ENCODE results near the gene CHADL. TPM values are rescaled to one million over a fixed set of nuclear protein-coding genes. Genes with fewer than 3 reads are reported as not detected.

CHADL gene
- total RNA-seq, 2 experiments from 2014 or later = 0.11 TPM

DNA sequence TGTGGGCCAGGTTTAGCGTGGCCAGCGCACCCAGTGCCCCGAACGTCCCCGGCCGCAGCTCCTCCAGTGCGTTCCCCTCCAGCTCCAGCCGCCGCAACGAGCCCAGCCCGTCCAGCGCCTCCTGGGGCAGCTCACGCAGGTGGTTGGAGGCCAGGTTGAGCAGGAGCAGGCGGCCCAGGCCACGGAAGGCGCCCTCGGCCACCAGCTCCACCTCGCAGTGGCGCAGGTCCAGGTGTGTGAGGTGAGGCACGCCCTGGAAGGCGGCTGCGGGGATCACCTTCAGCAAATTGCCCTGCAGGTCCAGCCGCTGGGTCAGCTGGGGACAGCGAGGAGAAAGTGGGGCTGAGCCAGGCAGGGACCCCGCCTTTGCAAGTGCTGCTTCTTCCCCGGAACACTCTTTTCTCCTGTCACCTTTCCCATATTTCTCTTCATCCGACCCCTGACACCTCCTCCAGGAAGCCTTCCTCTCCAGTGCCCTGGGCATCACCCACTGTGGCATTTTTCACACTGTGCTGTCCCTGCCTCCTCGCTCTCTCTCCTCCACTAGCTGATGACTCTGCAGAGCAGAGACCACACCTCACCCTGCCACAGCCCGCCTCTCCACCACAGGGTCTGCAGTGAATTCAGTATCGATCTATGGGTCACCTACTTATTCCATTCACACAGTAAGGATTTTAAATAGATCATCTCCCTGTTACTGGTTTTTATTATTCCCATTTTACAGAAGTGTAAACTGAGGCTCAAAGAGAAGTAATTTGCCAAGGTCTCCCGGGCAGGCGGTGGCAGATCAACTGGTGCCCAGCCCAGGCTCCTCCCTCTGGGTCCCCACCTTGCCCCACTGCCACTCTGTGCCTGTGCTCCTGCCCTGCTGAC is 1.9 kb downstream of the CHADL start:
- Mint-ChIP-seq H3K9me3 (ENCODE audit: low read depth) (no peaks in the 10 kb centered on the region), H3K36me3 (ENCODE audit: low read depth) (no peaks in the 10 kb centered on the region), H3K27me3 (no peaks in the 10 kb centered on the region), H3K4me3 (peak overlapping the region; percentile 41), H3K27ac (no peak overlapping the region), H3K4me1 (peaks cover 7% of the 10 kb centered on the region)
- DNase-seq = no peak
- intact Hi-C loops (cut with DNase I, micrococcal nuclease) = no loop called here
- no peak for ATAC-seq
- ChIA-PET POLR2A (interaction anchor here (1.0 to 2.0 kb wide), 3 partner anchors 9 to 287 kb away, joined by 4 to 7 read pairs (median 4); partner anchors contain the start of gene RBX1), CTCF (interaction anchor here (0.5 to 3.9 kb wide), 10 partner anchors 17 to 557 kb away, joined by 3 to 95 read pairs (median 4); partner anchors contain the start of gene RANGAP1)

DNA sequence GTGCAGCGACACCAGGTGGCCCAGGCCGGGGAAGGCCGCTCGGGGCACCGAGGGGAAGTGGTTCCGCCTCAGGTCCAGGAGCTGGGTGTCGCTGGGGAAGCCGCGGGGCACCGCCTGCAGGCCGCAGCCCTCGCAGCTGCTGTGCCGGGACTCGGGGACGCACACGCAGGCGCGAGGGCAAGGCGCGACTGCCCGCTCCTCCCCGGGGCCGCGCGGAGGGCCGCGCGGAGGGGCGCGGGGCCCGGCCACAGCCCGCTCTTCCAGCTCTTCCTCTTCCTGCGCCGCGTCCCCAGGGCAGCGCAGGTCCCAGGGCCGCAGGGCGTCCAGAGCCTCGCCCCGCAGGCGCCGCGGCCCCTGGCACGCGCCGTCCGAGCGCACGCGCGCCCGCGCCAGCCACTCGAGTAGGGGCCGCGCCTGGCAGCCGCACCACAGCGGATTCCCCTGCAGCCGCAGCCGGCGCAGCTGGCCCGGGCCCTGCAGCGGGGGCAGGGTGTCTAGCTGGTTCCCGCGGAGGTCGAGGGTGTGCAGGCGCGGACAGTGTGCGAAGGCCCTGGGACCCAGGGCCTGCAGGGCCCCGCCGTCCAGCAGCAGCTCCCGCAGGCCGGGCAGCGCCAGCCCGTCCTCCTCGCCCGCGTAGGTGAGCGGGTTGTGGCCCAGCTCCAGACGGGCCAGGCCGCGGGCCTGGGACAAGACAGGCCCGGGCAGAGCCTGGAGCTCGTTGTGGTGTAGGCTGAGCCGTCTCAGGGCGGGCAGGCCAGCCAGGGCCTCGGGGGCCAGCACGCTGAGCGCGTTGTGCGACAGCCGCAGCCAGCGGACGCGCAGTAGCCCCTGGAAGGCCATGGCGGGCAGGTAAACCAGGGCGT is 2.8 kb downstream of the CHADL start:
- ChIA-PET POLR2A (interaction anchor here (0.9 to 2.0 kb wide), 7 partner anchors 9 to 315 kb away, joined by 3 to 7 read pairs (median 4); partner anchors contain the start of gene RBX1), CTCF (interaction anchor here (0.6 to 3.9 kb wide), 21 partner anchors 18 to 400 kb away, joined by 3 to 95 read pairs (median 4); partner anchors contain the start of gene RANGAP1)
- intact Hi-C loops (cut with DNase I, micrococcal nuclease) = loop anchor here (1.0 to 2.0 kb wide), 3 partner anchors 287 to 316 kb away; partner anchors contain the start of gene RBX1 (in 1 of the 2)
- no peaks in the 10 kb centered on the region for H3K27me3 Mint-ChIP-seq
- peak overlapping the region; percentile 51 for H3K4me3 Mint-ChIP-seq
- peaks cover 7% of the 10 kb centered on the region for H3K4me1 Mint-ChIP-seq
- H3K9me3 Mint-ChIP-seq (ENCODE audit: low read depth) = no peaks in the 10 kb centered on the region
- ATAC-seq (peak; percentile 98), DNase-seq (peak; percentile 91)
- no peaks in the 10 kb centered on the region for H3K36me3 Mint-ChIP-seq (ENCODE audit: low read depth)
- H3K27ac Mint-ChIP-seq = no peak overlapping the region

DNA sequence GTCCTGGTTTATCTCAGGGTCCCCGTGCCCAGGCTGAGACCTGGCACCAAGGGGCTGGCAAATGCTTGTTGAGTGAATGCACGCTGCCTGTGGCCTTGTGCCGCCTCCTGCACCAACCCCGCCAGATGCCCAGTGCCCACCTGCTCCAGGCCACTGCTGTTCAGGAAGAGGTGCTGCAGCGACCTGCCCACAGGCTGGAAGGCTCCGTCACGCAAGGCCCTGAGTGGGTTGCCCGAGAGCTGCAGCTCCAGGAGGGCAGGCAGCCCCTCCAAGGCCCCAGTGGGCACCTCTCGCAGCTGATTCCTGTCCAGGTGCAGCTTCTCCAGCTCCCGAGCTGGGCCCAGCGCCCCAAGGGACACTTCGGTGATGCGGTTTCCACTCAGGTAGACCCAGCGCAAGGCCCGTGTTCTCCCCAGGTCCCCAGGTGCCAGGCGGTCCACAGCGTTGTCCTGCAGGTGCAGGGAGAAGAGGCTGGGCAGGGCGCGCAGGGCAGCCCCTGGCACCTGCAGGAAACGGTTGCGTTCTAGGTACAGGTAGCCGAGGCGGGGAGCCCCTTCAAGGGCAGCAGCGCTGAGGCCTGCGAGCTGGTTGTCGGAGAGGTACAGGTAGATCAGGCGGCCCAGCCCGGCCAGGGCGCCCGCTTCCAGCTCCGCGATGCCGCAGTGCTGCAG is 3.6 kb downstream of the CHADL start:
- no peak overlapping the region for H3K27ac Mint-ChIP-seq
- ChIA-PET CTCF (interaction anchor here (0.6 to 3.9 kb wide), 21 partner anchors 18 to 399 kb away, joined by 3 to 95 read pairs (median 4); partner anchors contain the start of gene RANGAP1), POLR2A (interaction anchor here (0.5 to 2.0 kb wide), 8 partner anchors 10 to 314 kb away, joined by 3 to 7 read pairs (median 4); partner anchors contain the start of gene RBX1)
- H3K9me3 Mint-ChIP-seq (ENCODE audit: low read depth) = no peaks in the 10 kb centered on the region
- DNase-seq (no peak), ATAC-seq (no peak)
- intact Hi-C loops (cut with DNase I, micrococcal nuclease) = loop anchor here (1.0 to 2.0 kb wide), 3 partner anchors 286 to 315 kb away; partner anchors contain the start of gene RBX1 (in 1 of the 2)
- H3K4me3 Mint-ChIP-seq = peak overlapping the region; percentile 51
- H3K4me1 Mint-ChIP-seq = peaks cover 7% of the 10 kb centered on the region
- no peaks in the 10 kb centered on the region for H3K36me3 Mint-ChIP-seq (ENCODE audit: low read depth)
- H3K27me3 Mint-ChIP-seq = no peaks in the 10 kb centered on the region

DNA sequence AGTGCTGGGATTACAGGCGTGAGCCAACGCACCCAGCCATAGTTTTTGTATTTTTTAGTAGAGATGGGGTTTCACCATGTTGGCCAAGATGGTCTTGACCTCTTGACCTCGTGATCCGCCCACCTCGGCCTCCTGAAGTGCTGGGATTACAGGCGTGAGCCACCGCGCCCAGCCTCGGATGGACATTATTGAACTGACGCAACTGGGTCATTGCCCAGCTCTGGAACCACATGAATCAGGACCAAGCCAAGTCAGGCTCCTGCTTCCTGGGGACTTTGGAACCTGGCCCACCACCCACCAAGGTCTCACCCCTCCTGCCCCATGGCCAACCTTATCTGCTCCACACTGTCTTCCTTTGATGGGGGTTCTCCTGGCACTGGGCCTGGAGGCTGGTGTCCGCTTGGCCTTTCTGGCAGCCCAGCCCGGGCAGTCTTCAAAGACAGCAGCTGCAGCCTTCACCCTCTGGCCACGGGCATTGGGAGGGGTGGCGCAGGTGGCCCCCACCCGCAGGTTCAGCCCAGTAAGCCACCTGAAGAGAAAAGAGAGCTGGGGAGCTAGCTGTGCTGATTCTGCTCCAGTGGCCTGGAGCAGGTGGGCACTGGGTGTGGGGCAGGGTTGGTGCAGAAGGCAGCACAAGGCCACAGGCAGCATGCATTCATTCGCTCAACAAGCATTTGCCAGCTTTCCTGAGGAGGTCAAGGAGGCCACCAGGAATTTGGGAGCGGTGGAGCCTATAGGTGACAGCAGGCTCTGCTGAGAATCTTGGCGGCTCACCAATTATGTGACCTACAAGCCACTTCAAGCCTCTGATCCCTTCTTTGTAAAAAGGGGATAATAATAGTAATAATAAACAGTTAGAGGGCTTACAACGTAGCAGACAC is 5.7 kb downstream of the CHADL start:
- ATAC-seq = no peak
- CTCF ChIA-PET = interaction anchor here (1.3 to 3.9 kb wide), 3 partner anchors 17 to 313 kb away, joined by 3 to 95 read pairs (median 4); no protein-coding TSS in a partner anchor
- intact Hi-C loops (cut with DNase I, micrococcal nuclease) = no loop called here
- no peaks in the 10 kb centered on the region for H3K27me3 Mint-ChIP-seq
- H3K4me1 Mint-ChIP-seq = peaks cover 7% of the 10 kb centered on the region
- no peak overlapping the region for H3K27ac Mint-ChIP-seq
- DNase-seq = no peak
- POLR2A ChIA-PET = interaction anchor here (1.0 kb wide), 1 partner anchor 12 kb away, joined by 11 read pairs; no protein-coding TSS in a partner anchor
- no peak overlapping the region for H3K4me3 Mint-ChIP-seq
- H3K9me3 Mint-ChIP-seq (ENCODE audit: low read depth) = no peaks in the 10 kb centered on the region
- H3K36me3 Mint-ChIP-seq (ENCODE audit: low read depth) = peaks cover 2% of the 10 kb centered on the region

DNA sequence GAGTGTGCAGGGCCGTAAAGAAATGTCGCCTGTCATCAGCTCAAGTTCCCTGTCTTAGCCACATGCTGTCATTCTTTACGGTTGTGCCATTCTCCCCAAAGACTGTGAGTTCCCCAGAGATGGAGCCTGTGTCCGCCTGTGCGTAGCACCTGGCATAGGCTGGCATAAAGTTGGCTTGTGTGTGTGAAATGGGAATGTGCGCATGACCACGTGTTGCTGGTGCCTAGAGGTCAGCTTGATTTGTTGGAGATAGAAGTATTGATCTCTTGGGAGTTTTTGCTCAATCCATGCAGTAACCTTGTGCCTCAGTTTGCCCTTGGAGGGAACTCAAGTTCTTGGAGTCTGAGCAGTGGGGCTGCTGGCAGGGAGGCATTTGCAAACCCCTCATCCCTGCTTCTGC is 9.4 kb downstream of the CHADL start:
- H3K4me1 Mint-ChIP-seq = no peaks in the 10 kb centered on the region
- ATAC-seq (no peak), DNase-seq (no peak)
- H3K27ac Mint-ChIP-seq = no peak overlapping the region
- H3K36me3 Mint-ChIP-seq (ENCODE audit: low read depth) = peaks cover 13% of the 10 kb centered on the region
- no peaks in the 10 kb centered on the region for H3K9me3 Mint-ChIP-seq (ENCODE audit: low read depth)
- no peak overlapping the region for H3K4me3 Mint-ChIP-seq
- H3K27me3 Mint-ChIP-seq = no peaks in the 10 kb centered on the region
- POLR2A ChIA-PET = no interaction called here
- CTCF ChIA-PET = no interaction called here
- intact Hi-C loops (cut with DNase I, micrococcal nuclease) = no loop called here

DNA sequence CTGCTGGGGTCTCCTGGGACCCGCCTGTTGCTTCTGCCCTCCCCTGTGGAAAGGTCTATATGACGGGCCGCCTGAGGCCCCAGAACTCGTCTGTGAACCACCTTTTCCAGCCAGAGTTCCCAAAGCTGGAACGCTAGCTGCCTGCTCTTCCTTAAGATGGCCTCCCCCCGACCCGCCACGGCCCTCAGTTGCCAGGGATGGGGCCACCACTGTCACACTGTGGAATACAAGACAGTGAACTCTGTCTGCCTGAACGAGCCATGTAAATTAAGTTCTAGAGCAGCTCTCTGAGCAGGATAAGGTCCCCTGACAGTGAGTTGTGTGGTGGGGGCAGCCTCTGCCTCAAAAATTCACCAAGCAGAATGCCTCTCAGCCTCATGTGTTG is 10.3 kb downstream of the CHADL start:
- peaks cover 16% of the 10 kb centered on the region for H3K36me3 Mint-ChIP-seq (ENCODE audit: low read depth)
- H3K27me3 Mint-ChIP-seq = no peaks in the 10 kb centered on the region
- H3K9me3 Mint-ChIP-seq (ENCODE audit: low read depth) = no peaks in the 10 kb centered on the region
- DNase-seq (no peak), ATAC-seq (no peak)
- POLR2A ChIA-PET = interaction anchor here (0.8 kb wide), 1 partner anchor 12 kb away, joined by 4 read pairs; no protein-coding TSS in a partner anchor
- no peaks in the 10 kb centered on the region for H3K4me1 Mint-ChIP-seq
- H3K4me3 Mint-ChIP-seq = no peak overlapping the region
- no peak overlapping the region for H3K27ac Mint-ChIP-seq
- CTCF ChIA-PET = no interaction called here
- intact Hi-C loops (cut with DNase I, micrococcal nuclease) = no loop called here

DNA sequence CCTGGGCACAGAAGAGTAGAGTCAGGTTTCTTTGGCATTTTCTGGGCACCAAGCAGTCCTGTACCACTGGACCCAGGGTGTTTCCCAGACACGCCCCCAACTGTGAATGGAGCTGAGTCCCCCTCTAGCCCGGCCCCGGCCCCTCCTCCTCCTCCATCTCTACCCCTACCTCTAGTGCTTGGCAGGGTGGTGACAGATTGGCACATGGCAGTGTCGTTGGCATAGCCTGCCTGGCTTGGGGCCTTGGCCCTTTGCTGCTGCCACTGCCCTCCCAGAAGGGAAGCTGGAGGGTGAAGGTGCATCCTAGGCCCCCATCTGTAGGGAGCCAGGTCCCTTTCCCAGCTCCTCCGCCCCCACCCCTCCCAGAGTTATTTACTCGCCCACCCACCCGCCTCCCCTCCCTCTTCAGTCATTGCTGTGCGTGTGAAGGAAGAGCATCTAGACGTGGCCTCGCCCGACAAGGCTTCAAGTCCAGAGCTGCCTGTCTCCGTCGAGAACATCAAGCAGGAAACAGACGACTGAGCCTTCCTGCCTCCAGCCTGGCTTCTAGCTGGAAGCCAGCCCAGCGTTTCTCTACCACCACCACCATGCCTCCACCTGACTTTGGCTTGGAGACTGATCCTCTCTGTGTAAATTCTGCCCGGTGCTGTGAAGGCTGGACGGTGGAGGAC is 10.9 kb downstream of the CHADL start:
- no peak overlapping the region for H3K4me3 Mint-ChIP-seq
- CTCF ChIA-PET = no interaction called here
- H3K27me3 Mint-ChIP-seq = no peaks in the 10 kb centered on the region
- no peak overlapping the region for H3K27ac Mint-ChIP-seq
- H3K4me1 Mint-ChIP-seq = no peaks in the 10 kb centered on the region
- intact Hi-C loops (cut with DNase I, micrococcal nuclease) = no loop called here
- no peaks in the 10 kb centered on the region for H3K9me3 Mint-ChIP-seq (ENCODE audit: low read depth)
- POLR2A ChIA-PET = interaction anchor here (0.8 kb wide), 1 partner anchor 13 kb away, joined by 4 read pairs; no protein-coding TSS in a partner anchor
- DNase-seq = no peak
- H3K36me3 Mint-ChIP-seq (ENCODE audit: low read depth) = peaks cover 17% of the 10 kb centered on the region
- no peak for ATAC-seq

DNA sequence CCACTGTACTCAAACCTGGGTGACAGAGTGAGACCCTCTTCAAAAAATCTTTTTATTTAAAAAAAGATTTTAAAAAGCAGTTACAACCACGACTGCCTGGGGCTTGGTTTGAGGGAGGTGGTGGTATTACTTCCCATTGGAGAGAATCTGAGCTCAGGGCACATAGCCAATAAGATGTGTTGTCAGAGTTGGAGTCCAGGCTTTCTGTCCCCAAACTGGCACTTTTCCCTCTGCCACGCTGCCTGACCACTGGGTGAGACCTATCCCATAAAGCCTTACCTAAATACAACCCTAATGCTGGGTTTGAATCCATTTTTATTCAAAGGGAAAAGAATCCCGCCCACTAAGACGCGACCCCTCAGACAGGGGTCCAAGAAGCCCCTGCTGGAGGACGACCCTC is 11.5 kb downstream of the CHADL start:
- peaks cover 21% of the 10 kb centered on the region for H3K36me3 Mint-ChIP-seq (ENCODE audit: low read depth)
- no peaks in the 10 kb centered on the region for H3K4me1 Mint-ChIP-seq
- intact Hi-C loops (cut with DNase I, micrococcal nuclease) = no loop called here
- no peak overlapping the region for H3K4me3 Mint-ChIP-seq
- H3K27ac Mint-ChIP-seq = no peak overlapping the region
- CTCF ChIA-PET = no interaction called here
- ATAC-seq (no peak), DNase-seq (no peak)
- POLR2A ChIA-PET = interaction anchor here (0.6 kb wide), 1 partner anchor 113 kb away, joined by 4 read pairs; no protein-coding TSS in a partner anchor
- H3K9me3 Mint-ChIP-seq (ENCODE audit: low read depth) = no peaks in the 10 kb centered on the region
- H3K27me3 Mint-ChIP-seq = no peaks in the 10 kb centered on the region

DNA sequence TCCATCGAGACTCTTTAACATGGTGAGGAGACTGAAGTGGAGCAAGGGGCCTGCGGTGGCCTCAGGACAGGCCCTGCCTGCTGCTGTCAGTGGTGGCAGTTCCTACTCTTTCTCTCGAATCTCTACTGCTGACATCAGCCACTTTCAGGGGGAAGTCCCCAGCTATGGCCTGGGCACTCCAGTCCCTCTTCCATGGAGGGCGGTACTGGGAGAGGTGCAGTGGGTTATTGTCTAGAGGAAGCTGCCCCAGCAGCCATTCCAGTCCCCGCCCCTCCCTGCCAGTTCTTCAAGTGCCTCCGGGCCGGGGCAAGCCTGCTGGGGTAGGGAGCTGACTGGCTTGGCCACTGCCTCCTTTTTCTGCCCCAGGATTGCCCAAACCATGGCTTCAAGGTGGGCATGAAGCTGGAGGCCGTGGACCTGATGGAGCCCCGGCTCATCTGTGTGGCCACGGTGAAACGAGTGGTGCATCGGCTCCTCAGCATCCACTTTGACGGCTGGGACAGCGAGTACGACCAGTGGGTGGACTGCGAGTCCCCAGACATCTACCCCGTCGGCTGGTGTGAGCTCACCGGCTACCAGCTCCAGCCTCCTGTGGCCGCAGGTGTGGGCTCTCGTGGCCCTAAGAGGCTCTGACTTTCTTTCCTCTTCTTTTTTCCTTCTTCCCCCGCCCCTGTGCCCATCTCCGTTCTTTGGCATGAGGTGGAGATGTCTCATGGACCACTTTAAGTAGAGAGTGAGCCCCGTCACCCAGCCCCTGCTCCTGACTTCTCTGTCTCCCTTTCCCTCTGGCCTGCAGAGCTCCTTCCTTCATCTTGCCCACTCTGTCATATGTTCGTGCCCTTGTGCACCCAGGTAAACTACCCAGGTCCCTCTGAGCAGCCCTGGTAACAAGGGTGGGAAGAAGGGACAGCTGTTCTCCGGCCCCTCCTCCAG is 13.7 kb downstream of the CHADL start:
- no peak for ATAC-seq
- ChIA-PET POLR2A (interaction anchor here (0.6 kb wide), 1 partner anchor 284 kb away, joined by 3 read pairs; no protein-coding TSS in a partner anchor), CTCF (no interaction called here)
- Mint-ChIP-seq H3K27me3 (no peaks in the 10 kb centered on the region), H3K9me3 (ENCODE audit: low read depth) (no peaks in the 10 kb centered on the region), H3K4me3 (no peak overlapping the region), H3K4me1 (no peaks in the 10 kb centered on the region), H3K27ac (no peak overlapping the region), H3K36me3 (ENCODE audit: low read depth) (peaks cover 28% of the 10 kb centered on the region)
- intact Hi-C loops (cut with DNase I, micrococcal nuclease) = no loop called here
- no peak for DNase-seq
